Kidney epithelial cell (primary cell): ENCODE measurements around the gene KRTAP10-2. TPM values are rescaled to one million over a fixed set of nuclear protein-coding genes. Genes with fewer than 3 reads are reported as not detected.
"Not testable (repeated sequence)": the region's sequence is repeated elsewhere in the genome, so short reads cannot be mapped to it uniquely, and the experiment has no call there.

Experiments used
- DNase-seq: peaks from one replicate; pipeline ENCODE4 v3.0.0-alpha.2; 2010; ENCODE audit warnings: low read depth
- H3K27me3 ChIP-seq: 2 replicates; pipeline ENCODE4 v1.6.0; 2011; ENCODE audit warnings: low read length; ENCODE audit not compliant: control insufficient read depth, insufficient read depth
- H3K36me3 ChIP-seq: 2 replicates; pipeline ENCODE4 v1.5.1; 2011; ENCODE audit warnings: low read length; ENCODE audit not compliant: control insufficient read depth, insufficient read depth
- H3K4me3 ChIP-seq: 2 replicates; pipeline ENCODE4 v1.5.1; 2011; ENCODE audit warnings: low read depth, mild to moderate bottlenecking, control low read depth, low read length
- CTCF ChIP-seq: IDR thresholded peaks from 2 replicates; pipeline ENCODE4 v1.5.1; 2011; ENCODE audit warnings: mild to moderate bottlenecking, moderate library complexity, low read length, control low read depth, inconsistent platforms; ENCODE audit not compliant: insufficient read depth, poor library complexity, severe bottlenecking
- total RNA-seq: library from RNA; depleted of rRNA; stranded (reverse); fragments of >200 nt; gene quantifications from 2 replicates; pipeline ENCODE4 v1.2.3, GENCODE V29; 2015

Gene KRTAP10-2, protein sequence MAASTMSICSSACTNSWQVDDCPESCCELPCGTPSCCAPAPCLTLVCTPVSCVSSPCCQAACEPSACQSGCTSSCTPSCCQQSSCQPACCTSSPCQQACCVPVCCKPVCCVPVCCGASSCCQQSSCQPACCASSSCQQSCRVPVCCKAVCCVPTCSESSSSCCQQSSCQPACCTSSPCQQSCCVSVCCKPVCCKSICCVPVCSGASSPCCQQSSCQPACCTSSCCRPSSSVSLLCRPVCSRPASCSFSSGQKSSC
- total RNA-seq = not detected in 2 replicates

- TF ChIP-seq CTCF = no peak
- Histone ChIP-seq H3K4me3 (no peak within 1 kb of the TSS), H3K27me3 (no peaks in the 10 kb centered on the region), H3K36me3 (no peaks in the 10 kb centered on the region)
- no peak for DNase-seq
These were observed at the start of gene KRTAP10-2 for GRCh38 chr21:44551340-44551961. TSS of gene KRTAP10-2 (minus strand) at chr21:44551505. CDS start at chr21:44551458, 47 bp downstream.

GRCh38 chr21:44601091-44601490 lies 49.8 kb upstream of the KRTAP10-2 start:
- not testable (repeated sequence) for H3K27me3 ChIP-seq, H3K4me3 ChIP-seq, H3K36me3 ChIP-seq, DNase-seq

DNA sequence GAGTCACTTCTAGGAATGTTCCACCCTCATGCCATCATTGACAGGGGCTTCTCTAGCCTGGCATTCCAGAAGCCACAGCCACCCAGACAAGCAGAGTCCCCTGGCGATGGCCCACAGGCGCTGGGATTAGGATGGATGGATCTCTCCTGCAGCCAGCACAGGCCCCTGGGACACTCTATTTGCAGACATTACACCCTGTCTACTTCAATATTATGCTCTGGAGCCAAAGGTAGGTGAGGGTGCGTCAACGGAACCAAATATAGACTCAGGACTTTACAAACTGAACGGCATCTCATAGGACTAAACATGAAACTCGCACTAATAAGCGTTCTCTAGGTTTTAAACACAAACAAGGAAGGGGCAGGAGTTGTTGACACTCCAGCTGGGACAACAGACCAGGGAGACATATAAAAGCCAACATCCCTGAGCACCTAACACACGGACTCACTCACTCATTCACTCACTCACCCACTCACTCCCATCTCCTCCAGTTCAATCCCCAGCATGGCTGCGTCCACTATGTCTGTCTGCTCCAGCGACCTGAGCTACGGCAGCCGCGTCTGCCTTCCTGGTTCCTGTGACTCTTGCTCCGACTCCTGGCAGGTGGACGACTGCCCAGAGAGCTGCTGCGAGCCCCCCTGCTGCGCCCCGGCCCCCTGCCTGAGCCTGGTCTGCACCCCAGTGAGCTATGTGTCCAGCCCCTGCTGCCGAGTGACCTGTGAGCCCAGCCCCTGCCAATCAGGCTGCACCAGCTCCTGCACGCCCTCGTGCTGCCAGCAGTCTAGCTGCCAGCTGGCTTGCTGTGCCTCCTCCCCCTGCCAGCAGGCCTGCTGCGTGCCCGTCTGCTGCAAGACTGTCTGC lies 49.0 kb upstream of the KRTAP10-2 start, which contains the start of gene KRTAP10-7:
Gene KRTAP10-7 (plus strand): TSS at position 480 of the 861 bp plus-strand sequence. CDS start 25 bp downstream, at position 505.
- not testable (repeated sequence) for H3K27me3 ChIP-seq

GRCh38 chr21:44599264-44600029 lies 48.1 kb upstream of the KRTAP10-2 start:
- Histone ChIP-seq H3K27me3 (no peaks in the 10 kb centered on the region), H3K4me3 (no peak overlapping the region), H3K36me3 (no peaks in the 10 kb centered on the region)
- TF ChIP-seq CTCF = no peak
- DNase-seq = no peak

More for the DNA sequence above, 49.0 kb upstream of the KRTAP10-2 start, which contains the start of gene KRTAP10-7:
- DNase-seq, H3K36me3 ChIP-seq, H3K4me3 ChIP-seq: not testable (repeated sequence)

- DNase-seq = no peak
- no peak for TF ChIP-seq CTCF
- Histone ChIP-seq H3K36me3 (no peaks in the 10 kb centered on the region), H3K4me3 (no peak overlapping the region), H3K27me3 (peaks cover 6% of the 10 kb centered on the region)
These were observed 46.8 kb upstream of the KRTAP10-2 start for GRCh38 chr21:44598061-44598460.

DNA sequence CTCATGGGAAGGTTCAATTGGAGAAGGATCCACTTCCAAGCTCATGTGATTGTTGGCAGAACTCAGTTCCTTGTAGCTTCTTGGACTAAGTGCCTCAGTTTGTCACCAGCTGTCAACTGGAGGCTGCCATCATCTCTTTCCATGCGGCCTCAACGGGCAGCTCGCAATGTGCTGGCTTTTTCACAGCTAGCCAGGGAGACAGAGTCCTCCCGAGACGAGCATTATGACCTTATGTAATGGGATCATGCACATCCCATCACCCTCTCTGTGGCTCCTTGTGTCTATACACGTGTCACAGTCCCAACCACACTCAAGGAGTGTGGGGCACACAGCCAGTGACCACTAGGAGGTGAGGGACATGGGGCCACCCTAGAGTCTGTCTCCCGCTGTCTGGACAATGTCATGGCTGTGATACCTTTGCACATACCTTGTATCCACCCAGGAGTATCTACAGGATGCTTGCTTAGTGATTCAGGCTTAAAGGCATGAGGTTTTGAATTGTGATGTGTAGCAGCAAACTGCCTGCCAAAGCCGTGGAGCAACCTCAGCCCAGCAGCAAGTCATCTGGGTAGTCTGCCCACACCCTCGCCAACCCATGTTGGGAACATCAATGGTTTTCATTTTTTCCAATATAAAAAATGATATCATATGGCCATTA lies 44.9 kb upstream of the KRTAP10-2 start:
- peak; percentile 4 for TF ChIP-seq CTCF
- no peak overlapping the region for H3K4me3 ChIP-seq
- peak; percentile 43 for DNase-seq
- peaks cover 14% of the 10 kb centered on the region for H3K27me3 ChIP-seq
- no peaks in the 10 kb centered on the region for H3K36me3 ChIP-seq
